Neural crest cell (in vitro differentiated cells): ENCODE results near the gene LSM4. TPM values are rescaled to one million over a fixed set of nuclear protein-coding genes. Genes with fewer than 3 reads are reported as not detected.
"Not testable (repeated sequence)": the region's sequence is repeated elsewhere in the genome, so short reads cannot be mapped to it uniquely, and the experiment has no call there.

Source experiments
- DNase-seq: peaks from one replicate; pipeline ENCODE4 v3.0.0; 2021; ENCODE audit warnings: low read depth, mixed read lengths, low spot score
- H3K27ac Mint-ChIP-seq: one replicate; pipeline ENCODE4 v1.8.0; 2021; ENCODE audit warnings: mild to moderate bottlenecking, mixed read lengths; ENCODE audit not compliant: unreplicated experiment
- H3K27me3 Mint-ChIP-seq: 2 replicates; pipeline ENCODE4 v1.8.0; 2021; ENCODE audit warnings: low read depth, mild to moderate bottlenecking, mixed read lengths
- H3K36me3 Mint-ChIP-seq: 2 replicates; pipeline ENCODE4 v1.8.0; 2021; ENCODE audit warnings: low read depth, mild to moderate bottlenecking, mixed read lengths
- H3K4me1 Mint-ChIP-seq: 2 replicates; pipeline ENCODE4 v1.8.0; 2021; ENCODE audit warnings: mixed read lengths
- H3K4me3 Mint-ChIP-seq: one replicate; pipeline ENCODE4 v1.8.0; 2021; ENCODE audit warnings: mild to moderate bottlenecking, mixed read lengths
- H3K9me3 Mint-ChIP-seq: 2 replicates; pipeline ENCODE4 v1.8.0; 2021; ENCODE audit warnings: mixed read lengths
- CTCF ChIP-seq: fragments of 200-600 bp; sonication (generic); conservative IDR thresholded peaks from 2 replicates; pipeline ENCODE4 v1.5.0; 2021; ENCODE audit warnings: antibody characterized with exemption, mild to moderate bottlenecking
- total RNA-seq: library from RNA; stranded (reverse); gene quantifications from 2 replicates; pipeline ENCODE4 v1.2.1, GENCODE V29; 2021

The LSM4 gene
- total RNA-seq, 1 donor from 2014 or later: 283 TPM

- H3K4me1 Mint-ChIP-seq: peaks cover 15% of the 10 kb centered on the region
- H3K27ac Mint-ChIP-seq: no peak overlapping the region
- TF ChIP-seq CTCF: no peak
- no peaks in the 10 kb centered on the region for H3K36me3 Mint-ChIP-seq
- H3K9me3 Mint-ChIP-seq: no peaks in the 10 kb centered on the region
- H3K4me3 Mint-ChIP-seq: no peak overlapping the region
- no peak for DNase-seq
- peaks cover 3% of the 10 kb centered on the region for H3K27me3 Mint-ChIP-seq
These were observed 8.0 kb upstream of the LSM4 start for GRCh38 chr19:18330868-18331267.

DNA sequence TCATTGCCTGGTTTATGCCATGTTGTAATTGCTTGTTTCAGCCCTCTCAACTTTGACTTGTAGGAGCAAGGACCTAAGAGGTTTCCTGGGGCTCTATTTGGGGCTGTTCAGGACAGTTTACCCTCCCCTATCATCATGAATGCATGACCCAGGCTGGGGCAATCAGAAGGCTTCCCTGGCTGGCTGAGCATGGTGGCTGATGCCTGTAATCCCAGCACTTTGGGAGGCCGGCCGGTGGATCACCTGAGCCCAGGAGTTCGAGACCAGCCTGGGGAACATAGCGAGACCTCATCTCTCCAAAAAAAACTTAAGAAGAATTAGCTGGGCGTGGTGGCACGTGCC, 6.1 kb upstream of the LSM4 start:
- peaks cover 3% of the 10 kb centered on the region for H3K27me3 Mint-ChIP-seq
- peaks cover 16% of the 10 kb centered on the region for H3K4me1 Mint-ChIP-seq
- H3K27ac Mint-ChIP-seq: no peak overlapping the region
- TF ChIP-seq CTCF: no peak
- no peak for DNase-seq
- peak overlapping the region; percentile 77 for H3K4me3 Mint-ChIP-seq
- no peaks in the 10 kb centered on the region for H3K9me3 Mint-ChIP-seq
- H3K36me3 Mint-ChIP-seq: no peaks in the 10 kb centered on the region

- DNase-seq: peak; percentile 81
- TF ChIP-seq CTCF: peak; percentile 85
- H3K4me1 Mint-ChIP-seq: peaks cover 21% of the 10 kb centered on the region
- no peaks in the 10 kb centered on the region for H3K9me3 Mint-ChIP-seq
- H3K4me3 Mint-ChIP-seq: peak overlapping the region; percentile 77
- H3K27ac Mint-ChIP-seq: peak overlapping the region; percentile 46
- H3K36me3 Mint-ChIP-seq: no peaks in the 10 kb centered on the region
- peaks cover 3% of the 10 kb centered on the region for H3K27me3 Mint-ChIP-seq
These were observed 5.6 kb upstream of the LSM4 start for GRCh38 chr19:18328340-18329034.

GRCh38 chr19:18326772-18327171, 3.9 kb upstream of the LSM4 start:
- no peak for DNase-seq
- no peaks in the 10 kb centered on the region for H3K36me3 Mint-ChIP-seq
- H3K27me3 Mint-ChIP-seq: peaks cover 3% of the 10 kb centered on the region
- TF ChIP-seq CTCF: no peak
- peaks cover 35% of the 10 kb centered on the region for H3K4me1 Mint-ChIP-seq
- no peak overlapping the region for H3K4me3 Mint-ChIP-seq
- no peaks in the 10 kb centered on the region for H3K9me3 Mint-ChIP-seq
- H3K27ac Mint-ChIP-seq: no peak overlapping the region

GRCh38 chr19:18324373-18324731, 1.5 kb upstream of the LSM4 start:
- not testable (repeated sequence) for H3K9me3 Mint-ChIP-seq, H3K36me3 Mint-ChIP-seq, DNase-seq, H3K27ac Mint-ChIP-seq, H3K27me3 Mint-ChIP-seq
- H3K4me1 Mint-ChIP-seq: peaks cover 43% of the 10 kb centered on the region
- peak overlapping the region; percentile 95 for H3K4me3 Mint-ChIP-seq

GRCh38 chr19:18322318-18322758, 538 bp downstream of the LSM4 start:
- no peak for TF ChIP-seq CTCF
- Mint-ChIP-seq H3K4me3 (peak overlapping the region; percentile 95), H3K4me1 (peaks cover 30% of the 10 kb centered on the region), H3K36me3 (no peaks in the 10 kb centered on the region), H3K27me3 (no peaks in the 10 kb centered on the region), H3K27ac (peak overlapping the region; percentile 76), H3K9me3 (no peaks in the 10 kb centered on the region)
- peak; percentile 40 for DNase-seq
